Effector memory CD4-positive, alpha-beta T cell (primary cell): Measurements from ENCODE around the gene ADAMTSL2.

Source experiments
- DNase-seq, 3 donors: peaks; one replicate each; pipeline ENCODE4 v3.0.0-alpha.2; 2020
- H3K27ac ChIP-seq: 2 replicates; pipeline ENCODE4 v1.7.0; 2013; ENCODE audit warnings: mild to moderate bottlenecking, low read length, moderate library complexity; ENCODE audit not compliant: insufficient read depth, poor library complexity, severe bottlenecking
- H3K27me3 ChIP-seq: replicated peaks from 2 replicates; pipeline ENCODE4 v1.7.0; 2013; ENCODE audit warnings: mild to moderate bottlenecking, low read length; ENCODE audit not compliant: insufficient read depth, control insufficient read depth, poor library complexity, severe bottlenecking
- H3K36me3 ChIP-seq: 2 replicates; pipeline ENCODE4 v1.7.0; 2013; ENCODE audit warnings: mild to moderate bottlenecking, low read length, moderate library complexity; ENCODE audit not compliant: control insufficient read depth, insufficient read depth
- H3K4me1 ChIP-seq: 2 replicates; pipeline ENCODE4 v1.7.0; 2013; ENCODE audit warnings: low read length, mild to moderate bottlenecking; ENCODE audit not compliant: control insufficient read depth, insufficient read depth, poor library complexity, severe bottlenecking
- H3K4me3 ChIP-seq: 2 replicates; pipeline ENCODE4 v1.7.0; 2013; ENCODE audit warnings: low read length, low read depth, mild to moderate bottlenecking; ENCODE audit not compliant: insufficient read depth, poor library complexity, severe bottlenecking
- H3K9me3 ChIP-seq: 2 replicates; pipeline ENCODE4 v1.7.0; 2013; ENCODE audit warnings: mild to moderate bottlenecking, low read length, moderate library complexity; ENCODE audit not compliant: control insufficient read depth

The ADAMTSL2 gene

GRCh38 chr9:133566382-133566781 is 31.9 kb downstream of the ADAMTSL2 start:
- no peak for DNase-seq
- no peaks in the 10 kb centered on the region for H3K4me1 ChIP-seq
- H3K36me3 ChIP-seq, result no peaks in the 10 kb centered on the region
- H3K4me3 ChIP-seq, result no peak overlapping the region
- no peaks in the 10 kb centered on the region for H3K27me3 ChIP-seq
- no peaks in the 10 kb centered on the region for H3K9me3 ChIP-seq
- no peak overlapping the region for H3K27ac ChIP-seq

DNA sequence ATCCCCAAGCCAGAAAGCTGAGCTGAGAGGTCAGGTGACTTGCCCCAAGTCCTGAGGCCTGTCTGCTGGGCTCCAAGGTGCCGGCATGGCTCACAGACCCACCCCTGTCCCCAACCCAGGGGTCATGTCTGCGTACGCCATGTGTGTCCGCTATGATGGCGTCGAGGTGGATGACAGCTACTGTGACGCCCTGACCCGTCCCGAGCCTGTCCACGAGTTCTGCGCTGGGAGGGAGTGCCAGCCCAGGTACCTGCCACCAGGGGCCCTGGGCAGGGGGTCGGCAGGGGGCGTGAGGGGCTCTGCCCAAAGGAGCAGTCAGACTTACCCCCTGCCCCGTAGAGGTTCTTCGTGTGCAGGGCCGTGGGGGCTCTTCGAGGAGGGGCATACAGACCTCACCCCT is 32.3 kb downstream of the ADAMTSL2 start:
- no peaks in the 10 kb centered on the region for H3K9me3 ChIP-seq
- H3K36me3 ChIP-seq, result no peaks in the 10 kb centered on the region
- H3K27me3 ChIP-seq, result no peaks in the 10 kb centered on the region
- H3K4me1 ChIP-seq, result no peaks in the 10 kb centered on the region
- no peak for DNase-seq
- no peak overlapping the region for H3K4me3 ChIP-seq
- H3K27ac ChIP-seq, result no peak overlapping the region

DNA sequence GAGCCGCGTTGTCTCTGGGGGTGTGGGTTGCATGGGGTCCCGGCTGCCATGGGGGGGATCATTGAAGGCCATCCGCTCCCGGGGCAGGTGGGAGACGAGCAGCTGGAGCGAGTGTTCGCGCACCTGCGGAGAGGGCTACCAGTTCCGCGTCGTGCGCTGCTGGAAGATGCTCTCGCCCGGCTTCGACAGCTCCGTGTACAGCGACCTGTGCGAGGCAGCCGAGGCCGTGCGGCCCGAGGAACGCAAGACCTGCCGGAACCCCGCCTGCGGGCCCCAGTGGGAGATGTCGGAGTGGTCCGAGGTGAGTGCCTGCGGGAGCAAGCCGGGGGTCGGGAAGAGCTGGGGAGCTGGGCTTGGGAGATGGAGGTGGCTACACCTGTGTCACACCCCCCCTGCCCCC is 33.7 kb downstream of the ADAMTSL2 start:
- no peaks in the 10 kb centered on the region for H3K4me1 ChIP-seq
- no peaks in the 10 kb centered on the region for H3K36me3 ChIP-seq
- H3K27ac ChIP-seq, result no peak overlapping the region
- H3K4me3 ChIP-seq, result no peak overlapping the region
- DNase-seq, result no peak
- no peaks in the 10 kb centered on the region for H3K9me3 ChIP-seq
- H3K27me3 ChIP-seq, result no peaks in the 10 kb centered on the region

GRCh38 chr9:133569121-133569785 is 34.7 kb downstream of the ADAMTSL2 start:
- Histone ChIP-seq H3K4me3 (no peak overlapping the region), H3K9me3 (no peaks in the 10 kb centered on the region), H3K27ac (no peak overlapping the region), H3K4me1 (no peaks in the 10 kb centered on the region), H3K36me3 (no peaks in the 10 kb centered on the region), H3K27me3 (no peaks in the 10 kb centered on the region)
- no peak for DNase-seq

DNA sequence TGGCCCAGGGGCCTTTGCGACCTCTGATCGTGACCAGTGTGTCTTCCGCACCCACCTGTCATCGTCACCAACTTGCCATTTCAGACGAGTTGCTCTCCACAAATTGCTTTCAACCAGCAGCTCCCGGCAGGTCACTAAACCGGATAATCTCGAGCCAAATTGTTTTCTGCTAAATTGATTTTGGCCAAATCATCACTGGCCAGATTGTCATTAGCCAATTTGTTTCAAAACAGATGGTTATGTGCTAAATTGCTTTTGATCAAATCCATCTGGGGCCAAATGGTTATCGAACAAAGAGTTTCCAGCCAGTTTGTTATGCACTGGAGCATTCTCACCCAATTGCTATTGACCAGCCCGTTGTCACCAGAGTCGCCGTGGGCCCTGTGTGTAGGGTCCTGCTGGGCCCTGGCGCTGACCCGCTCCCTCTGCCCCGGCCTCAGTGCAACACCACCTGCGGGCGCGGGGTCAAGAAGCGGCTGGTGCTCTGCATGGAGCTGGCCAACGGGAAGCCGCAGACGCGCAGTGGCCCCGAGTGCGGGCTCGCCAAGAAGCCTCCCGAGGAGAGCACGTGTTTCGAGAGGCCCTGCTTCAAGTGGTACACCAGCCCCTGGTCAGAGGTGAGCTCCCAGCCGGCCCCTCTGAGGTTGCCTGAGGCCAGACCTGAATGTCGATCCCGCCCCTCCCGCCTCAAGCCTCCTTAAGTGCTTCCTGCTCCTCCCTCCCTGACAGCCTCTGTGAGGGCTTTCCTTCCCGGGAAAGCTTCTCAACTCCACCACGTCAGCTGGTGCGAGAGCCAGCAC is 35.6 kb downstream of the ADAMTSL2 start:
- no peaks in the 10 kb centered on the region for H3K4me1 ChIP-seq
- H3K4me3 ChIP-seq, result no peak overlapping the region
- no peak for DNase-seq
- H3K36me3 ChIP-seq, result no peaks in the 10 kb centered on the region
- no peak overlapping the region for H3K27ac ChIP-seq
- peaks cover 3% of the 10 kb centered on the region for H3K27me3 ChIP-seq
- H3K9me3 ChIP-seq, result no peaks in the 10 kb centered on the region

GRCh38 chr9:133570691-133571080 is 36.2 kb downstream of the ADAMTSL2 start:
- Histone ChIP-seq H3K4me1 (no peaks in the 10 kb centered on the region), H3K27ac (no peak overlapping the region), H3K9me3 (no peaks in the 10 kb centered on the region), H3K27me3 (peaks cover 3% of the 10 kb centered on the region), H3K4me3 (no peak overlapping the region), H3K36me3 (no peaks in the 10 kb centered on the region)
- DNase-seq, result no peak

GRCh38 chr9:133571391-133571890 is 36.9 kb downstream of the ADAMTSL2 start:
- Histone ChIP-seq H3K27me3 (peaks cover 3% of the 10 kb centered on the region), H3K27ac (no peak overlapping the region), H3K36me3 (no peaks in the 10 kb centered on the region), H3K4me1 (no peaks in the 10 kb centered on the region), H3K4me3 (no peak overlapping the region), H3K9me3 (no peaks in the 10 kb centered on the region)
- no peak for DNase-seq

- H3K4me3 ChIP-seq, result no peak overlapping the region
- no peak overlapping the region for H3K27ac ChIP-seq
- H3K36me3 ChIP-seq, result no peaks in the 10 kb centered on the region
- no peaks in the 10 kb centered on the region for H3K9me3 ChIP-seq
- H3K27me3 ChIP-seq, result peaks cover 3% of the 10 kb centered on the region
- no peak for DNase-seq
- no peaks in the 10 kb centered on the region for H3K4me1 ChIP-seq
Measured at GRCh38 chr9:133571896-133572595, 37.5 kb downstream of the ADAMTSL2 start.

GRCh38 chr9:133572821-133573361 is 38.4 kb downstream of the ADAMTSL2 start:
- no peak for DNase-seq
- Histone ChIP-seq H3K27me3 (peaks cover 3% of the 10 kb centered on the region), H3K4me3 (no peak overlapping the region), H3K27ac (no peak overlapping the region), H3K36me3 (no peaks in the 10 kb centered on the region), H3K4me1 (no peaks in the 10 kb centered on the region), H3K9me3 (no peaks in the 10 kb centered on the region)
